Gastrocnemius medialis (tissue), 4 donors: ENCODE measurements around the gene FAM131B.

Experiments used
- CTCF ChIP-seq, 5 experiments: fragments of 450-650 bp in 3 of 5; fragments of 200-600 bp in 2 of 5; sonication (generic) in 2 of 5; IDR thresholded peaks in 4 of 5; conservative IDR thresholded peaks in 1 of 5; 1 replicate in 4 of 5; 2 replicates in 1 of 5; pipeline ENCODE4 v1.5.1; 2016 to 2019; ENCODE audit warnings: antibody characterized with exemption in 5 of 5, mild to moderate bottlenecking in 3 of 5, moderate library complexity in 3 of 5
- POLR2A ChIP-seq, 2 donors: fragments of 450-650 bp; IDR thresholded peaks; one replicate each; pipeline ENCODE4 v1.6.1; 2017; ENCODE audit warnings: antibody characterized with exemption in 2 of 2, mild to moderate bottlenecking in 2 of 2, moderate library complexity in 2 of 2

- TF ChIP-seq CTCF (IDR thresholded peaks at IDR 0.05 in 4 of 5, conservative IDR thresholded peaks at IDR 0.05 in 1 of 5) = no peak
- TF ChIP-seq POLR2A (IDR thresholded peaks at IDR 0.05) = no peak
These were observed 18.9 kb downstream of the FAM131B start for GRCh38 chr7:143343596-143343995.
